Activated CD8-positive, alpha-beta memory T cell treated with anti-CD3 and anti-CD28 coated beads, Interleukin-2, amount 50 U/mL, for 48 hours (primary cell): ENCODE measurements around the gene NDP.

Source experiments
- DNase-seq: peaks from one replicate; pipeline ENCODE4 v3.0.0-alpha.2; 2020

The NDP gene, protein sequence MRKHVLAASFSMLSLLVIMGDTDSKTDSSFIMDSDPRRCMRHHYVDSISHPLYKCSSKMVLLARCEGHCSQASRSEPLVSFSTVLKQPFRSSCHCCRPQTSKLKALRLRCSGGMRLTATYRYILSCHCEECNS

DNA sequence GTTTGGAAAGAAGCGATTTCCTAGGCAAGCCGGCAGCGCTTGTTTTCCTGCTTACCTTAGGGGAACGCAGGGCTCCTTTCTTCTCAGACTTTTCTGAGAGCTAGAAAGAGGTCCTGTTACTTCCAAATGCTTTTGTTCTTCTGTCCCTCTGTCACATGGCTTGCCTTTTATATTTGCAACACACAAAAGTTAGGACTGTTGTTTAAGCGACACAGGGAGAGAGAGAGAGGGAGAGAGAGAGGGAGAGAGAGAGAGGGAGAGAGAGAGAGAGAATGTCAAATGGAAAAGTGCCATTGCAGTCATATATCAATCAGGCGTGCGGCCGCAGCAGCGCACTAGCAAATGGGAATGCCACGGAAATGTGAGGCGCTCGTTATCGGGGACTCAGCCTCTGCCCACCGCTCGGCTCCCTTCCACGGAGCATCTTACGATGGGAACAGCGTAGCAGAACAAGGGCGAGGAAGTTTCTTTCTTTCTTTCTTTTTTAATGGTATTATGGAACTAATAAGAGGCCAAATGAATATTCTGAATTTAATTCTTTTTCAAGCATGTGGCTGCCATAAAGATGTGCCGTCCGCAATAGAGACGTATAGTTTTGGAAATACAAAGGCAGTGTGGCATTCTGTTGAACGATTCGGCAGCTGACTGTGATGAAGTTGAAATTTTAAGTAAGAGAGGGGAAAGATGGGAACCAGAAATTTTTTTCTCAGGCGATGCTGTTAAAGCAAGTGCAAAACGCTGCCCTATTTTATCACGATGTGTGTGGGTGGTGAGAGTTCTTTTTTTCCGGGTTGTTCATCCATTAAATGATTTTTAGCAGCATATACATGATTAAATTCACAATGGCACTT is at the start of gene NDP:
Gene NDP (minus strand): TSS at position 142 of the 851 bp plus-strand sequence. CDS start 14,745 bp downstream, outside the sequence.
- DNase-seq, result no peak

DNA sequence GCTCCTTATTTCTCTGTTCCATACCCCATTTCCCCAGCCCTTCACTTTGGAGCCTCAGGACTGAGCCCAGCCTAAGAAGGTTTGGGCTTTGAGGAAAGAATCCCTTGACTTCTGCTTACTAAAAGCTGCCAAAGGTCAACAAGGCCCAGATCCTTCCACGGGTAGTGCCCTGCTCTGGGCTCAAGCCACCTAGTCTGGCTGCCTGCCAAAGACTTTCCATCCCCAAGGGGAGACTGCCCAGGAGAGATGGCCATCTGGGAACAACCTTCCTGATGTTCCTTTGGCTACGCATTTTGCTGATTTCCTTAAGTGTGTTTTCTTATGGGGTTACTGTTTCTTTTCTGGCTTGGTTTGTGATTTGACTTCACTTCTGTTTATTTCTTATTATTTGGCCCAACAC is 49.8 kb upstream of the NDP start:
- no peak for DNase-seq

GRCh38 chrX:44020693-44021092 is 47.5 kb upstream of the NDP start:
- no peak for DNase-seq

- DNase-seq, result no peak
Observed at GRCh38 chrX:44019911-44020310, 46.7 kb upstream of the NDP start.

- no peak for DNase-seq
Observed at GRCh38 chrX:44017676-44018075, 44.5 kb upstream of the NDP start.

DNA sequence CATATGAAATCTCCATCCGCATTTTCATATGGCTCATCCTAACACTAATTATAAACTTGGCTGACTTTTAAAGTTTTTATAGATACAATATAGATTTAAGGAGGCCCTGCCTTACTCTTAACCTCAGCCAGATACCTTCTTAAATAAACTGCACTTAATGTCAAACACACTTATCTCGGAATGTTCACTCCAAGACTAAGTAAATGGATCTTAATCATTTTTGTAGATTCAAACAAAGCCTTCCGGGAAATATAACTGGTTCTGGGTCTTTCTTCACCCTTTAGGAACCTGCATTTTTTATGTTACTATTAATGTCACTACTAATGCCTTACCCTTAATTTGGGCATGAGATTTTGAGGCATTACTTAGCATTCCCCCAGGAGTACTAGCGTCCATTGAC is 43.7 kb upstream of the NDP start:
- DNase-seq, result no peak

DNA sequence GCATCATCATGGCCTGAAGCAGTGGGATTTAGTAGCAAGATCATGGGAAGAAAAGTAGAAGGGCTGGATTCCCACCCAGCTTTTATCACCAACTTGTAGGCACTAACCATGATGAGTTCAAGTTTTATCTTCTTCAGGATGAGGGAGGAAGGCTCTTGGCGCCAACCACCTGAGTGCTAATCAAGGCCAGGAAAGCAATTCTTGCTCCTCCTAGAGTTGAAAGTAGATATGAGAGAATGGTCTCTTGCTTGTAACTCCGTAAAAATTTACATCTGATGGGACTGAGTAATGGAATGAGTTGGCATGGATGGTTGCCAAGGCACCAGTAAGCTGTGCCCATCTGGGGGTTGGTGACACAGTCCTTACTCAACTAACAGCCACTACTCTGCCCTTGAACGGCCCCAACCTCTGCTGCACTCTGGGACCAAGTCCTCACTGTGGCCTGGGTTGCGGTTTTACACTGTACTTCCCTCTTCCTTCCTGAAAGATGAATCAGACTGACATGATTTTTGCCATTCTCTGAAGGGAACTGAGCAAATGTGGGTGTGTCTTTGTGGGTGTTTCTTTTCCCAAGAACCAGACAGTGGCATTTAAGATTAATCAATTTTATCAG is 39.4 kb upstream of the NDP start:
- peak; percentile 60 for DNase-seq

- no peak for DNase-seq
Observed at GRCh38 chrX:44011506-44011905, 38.3 kb upstream of the NDP start.

GRCh38 chrX:44010626-44011025 is 37.4 kb upstream of the NDP start:
- DNase-seq, result no peak

GRCh38 chrX:44006081-44006480 is 32.9 kb upstream of the NDP start:
- no peak for DNase-seq

GRCh38 chrX:44003975-44004374 is 30.8 kb upstream of the NDP start:
- no peak for DNase-seq

GRCh38 chrX:44002567-44002966 is 29.4 kb upstream of the NDP start:
- no peak for DNase-seq

DNA sequence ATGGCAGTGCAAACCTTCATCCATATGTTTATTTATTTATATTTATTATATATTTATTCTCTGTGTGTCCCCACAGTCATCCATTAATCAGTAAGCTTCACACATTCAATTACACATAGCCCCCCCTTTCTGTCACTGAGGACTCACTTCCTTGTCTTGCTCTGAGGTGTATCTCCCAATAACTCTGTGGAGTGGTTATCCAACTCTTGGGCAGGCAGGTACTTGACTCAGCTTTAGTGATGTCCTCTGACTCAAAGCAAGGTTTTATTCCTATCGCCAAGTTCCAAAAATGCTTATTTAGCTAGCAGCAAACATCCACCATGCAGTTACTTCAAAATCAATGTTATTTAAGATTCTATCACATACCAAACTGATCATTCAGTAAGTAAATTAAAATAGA is 25.2 kb upstream of the NDP start:
- DNase-seq, result no peak

DNA sequence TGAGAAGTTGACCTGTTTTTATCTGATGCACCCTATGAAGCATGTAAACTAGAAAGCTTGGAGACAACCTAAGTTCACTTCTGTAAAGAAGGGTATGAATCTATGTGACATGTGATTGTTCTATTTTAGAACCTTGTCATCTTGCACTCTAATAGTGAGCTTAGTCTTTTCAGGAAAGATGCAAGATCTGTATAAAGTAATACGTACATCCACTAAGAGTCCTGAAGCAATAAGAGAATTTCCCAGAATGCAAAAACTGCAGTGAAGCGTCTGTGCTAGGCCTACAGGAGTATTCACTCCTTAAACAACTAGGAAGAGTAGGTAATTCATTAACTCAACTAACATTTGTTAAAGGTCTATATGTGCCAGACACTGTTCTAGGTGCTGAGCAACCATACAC is 23.3 kb upstream of the NDP start:
- no peak for DNase-seq

- no peak for DNase-seq
Observed at GRCh38 chrX:43986083-43986482, 12.9 kb upstream of the NDP start.

DNA sequence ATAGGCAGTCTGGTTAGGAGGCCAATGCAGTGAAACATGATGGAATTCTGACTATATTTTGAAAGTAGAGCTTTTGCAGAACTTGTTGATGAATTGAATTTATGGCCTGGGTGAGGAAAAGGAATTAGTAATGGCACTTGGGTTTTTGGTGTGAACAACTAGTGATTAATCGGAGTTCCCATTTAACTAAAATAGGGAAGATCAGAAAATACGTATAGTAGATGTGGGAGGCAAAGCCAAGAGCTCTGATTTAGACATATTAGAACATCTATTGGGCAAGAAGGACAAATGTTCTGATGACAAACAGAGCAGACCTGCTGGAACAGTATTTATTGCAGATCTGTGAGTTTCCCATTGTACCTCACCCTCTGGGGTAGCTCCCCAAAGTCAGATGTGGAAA is 12.3 kb upstream of the NDP start:
- no peak for DNase-seq

DNA sequence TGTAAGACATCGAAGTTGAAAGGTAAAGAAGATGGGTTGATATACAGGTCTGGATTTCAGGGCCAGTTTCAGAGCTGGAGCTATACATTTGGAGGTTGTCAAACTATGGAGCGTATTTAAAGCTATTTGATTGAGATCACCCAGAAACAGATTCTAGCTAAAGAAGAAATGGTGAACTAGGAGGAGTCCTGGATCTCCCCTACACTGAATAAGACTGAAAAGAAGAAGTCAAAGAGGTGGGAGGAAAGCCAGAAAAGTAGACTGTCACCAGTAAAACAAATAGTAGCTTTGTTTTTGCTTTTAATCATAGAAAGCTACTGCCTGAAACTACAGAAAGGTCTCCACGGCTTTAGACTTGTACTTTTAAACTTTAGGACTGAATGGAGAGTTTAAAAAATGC is 5.0 kb upstream of the NDP start:
- DNase-seq, result no peak

GRCh38 chrX:43976205-43976604 is 3.0 kb upstream of the NDP start:
- DNase-seq, result no peak

GRCh38 chrX:43975796-43976195 is 2.6 kb upstream of the NDP start:
- no peak for DNase-seq

DNA sequence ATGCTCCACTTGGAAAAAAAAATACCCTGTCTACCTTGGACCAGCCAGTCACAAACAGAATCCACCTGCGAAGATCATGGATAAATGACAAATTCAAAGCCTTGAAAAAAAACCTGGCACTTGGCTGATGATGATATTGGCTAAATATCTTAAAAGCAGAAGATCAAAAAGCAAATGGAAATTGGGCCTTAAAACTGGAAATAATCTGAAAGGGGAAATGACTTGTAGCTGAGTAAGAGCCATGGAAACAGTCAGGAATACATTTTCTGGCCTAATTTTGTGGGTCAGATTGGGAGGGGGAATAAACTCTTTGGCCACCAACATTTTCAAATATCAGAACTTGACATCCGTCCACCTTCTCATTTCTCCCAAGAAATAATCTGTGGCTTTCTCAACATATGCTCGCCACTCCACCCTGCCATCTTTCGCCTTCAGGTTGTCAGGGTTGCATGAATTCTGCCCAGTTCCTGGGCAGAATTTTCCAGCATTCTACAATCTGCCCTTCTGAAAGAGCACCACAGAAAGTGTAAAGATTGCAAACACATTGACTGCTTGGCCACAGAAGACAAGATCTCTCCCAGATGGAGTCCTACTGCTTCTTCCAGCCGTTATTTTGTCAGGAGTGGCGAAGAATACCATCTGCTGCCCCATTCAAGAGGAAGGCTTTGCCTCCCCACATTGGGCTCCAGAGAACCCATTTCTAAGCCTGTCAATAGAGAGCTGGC is 1.7 kb upstream of the NDP start:
- no peak for DNase-seq

DNA sequence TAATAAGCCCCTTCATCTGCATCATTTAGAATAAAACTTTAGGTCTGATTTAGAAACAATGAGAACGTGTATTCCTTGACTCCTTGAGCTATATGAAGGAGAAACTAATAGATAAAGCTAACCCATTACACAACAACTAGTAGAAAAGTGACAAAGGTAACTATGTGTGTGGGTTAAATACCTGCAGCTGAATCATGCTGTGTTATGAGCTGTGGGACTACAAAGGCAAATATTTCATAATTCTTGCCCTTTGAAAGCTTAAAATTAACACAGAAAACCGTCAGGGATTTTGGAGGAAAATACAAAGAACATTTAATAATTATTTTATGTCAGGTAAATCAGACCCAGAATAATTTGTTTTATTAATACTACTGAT is 898 bp upstream of the NDP start:
- DNase-seq, result no peak

GRCh38 chrX:43971966-43972961 is 926 bp downstream of the NDP start:
- DNase-seq, result no peak
